MCF 10A (cell line): ENCODE data around the gene PAK1IP1. TPM values are rescaled to one million over a fixed set of nuclear protein-coding genes. Genes with fewer than 3 reads are reported as not detected.

Source experiments
- BruUV-seq: library from RNA; stranded (reverse); fragments of 400-500 nt; replicated peaks from 2 replicates; lab custom pipeline; 2021; lab: Mats Ljungman, UMichigan
- CTCF ChIA-PET: fragments of 300-600 bp; sonication (Branson Sonifier 250); formaldehyde crosslinking; extraction: SDS; loops from one replicate; lab custom pipeline; 2021; ENCODE audit warnings: antibody characterized with exemption, inconsistent platforms; lab: Yijun Ruan, JAX
- POLR2A ChIA-PET: fragments of 300-600, 350-650 bp; sonication (Branson Sonifier 250); formaldehyde crosslinking; extraction: SDS; loops from one replicate; lab custom pipeline; 2020; ENCODE audit warnings: antibody characterized with exemption, inconsistent platforms; lab: Yijun Ruan, JAX
- DNase-seq: peaks from one replicate; pipeline ENCODE4 v3.0.0-alpha.2; 2018; ENCODE audit not compliant: unreplicated experiment
- H3K27ac Mint-ChIP-seq: one replicate; pipeline ENCODE4 v1.8.0; 2022; ENCODE audit warnings: mild to moderate bottlenecking, low read depth, mixed read lengths; ENCODE audit not compliant: unreplicated experiment
- H3K27me3 Mint-ChIP-seq: one replicate; pipeline ENCODE4 v1.8.0; 2022; ENCODE audit warnings: mixed read lengths; ENCODE audit not compliant: insufficient read depth, unreplicated experiment
- H3K36me3 Mint-ChIP-seq: one replicate; pipeline ENCODE4 v1.8.0; 2022; ENCODE audit warnings: mild to moderate bottlenecking, moderate library complexity, mixed read lengths; ENCODE audit not compliant: insufficient read depth, unreplicated experiment
- H3K4me1 Mint-ChIP-seq: one replicate; pipeline ENCODE4 v1.8.0; 2022; ENCODE audit warnings: mixed read lengths; ENCODE audit not compliant: insufficient read depth, unreplicated experiment
- H3K4me3 Mint-ChIP-seq: one replicate; pipeline ENCODE4 v1.8.0; 2022; ENCODE audit warnings: mild to moderate bottlenecking, moderate library complexity, mixed read lengths; ENCODE audit not compliant: unreplicated experiment
- H3K9me3 Mint-ChIP-seq: one replicate; pipeline ENCODE4 v1.8.0; 2022; ENCODE audit warnings: mixed read lengths; ENCODE audit not compliant: unreplicated experiment
- intact Hi-C: fragments of 100-400 bp; cut with micrococcal nuclease; formaldehyde crosslinking; loops from 2 replicates; pipeline ENCODE4 v1.14.1; 2022
- total RNA-seq: library from RNA; stranded (reverse); gene quantifications from 2 replicates; pipeline ENCODE4 v1.2.3, GENCODE V29; 2022
- TF ChIP-seq, protein P1 (sequence below): fragments of 200-600 bp; IDR thresholded peaks from one replicate; pipeline ENCODE4 v1.8.0; 2022; ENCODE audit warnings: antibody characterized with exemption, mild to moderate bottlenecking; ENCODE audit not compliant: unreplicated experiment

Gene PAK1IP1
- total RNA-seq, 1 experiment from 2014 or later: 38.1 TPM

DNA sequence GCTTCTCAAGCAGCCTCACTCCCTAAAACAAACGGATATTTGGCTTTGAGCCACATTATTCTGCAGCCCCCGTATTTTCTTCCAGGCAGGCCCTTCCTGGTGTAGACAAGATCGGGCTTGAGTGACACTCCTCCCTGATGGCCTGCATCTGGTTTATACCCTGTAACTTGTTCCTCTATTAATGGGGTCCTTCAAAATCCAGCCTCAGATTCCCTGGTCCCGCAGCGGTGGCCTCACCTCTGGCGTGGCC, 27.7 kb downstream of the PAK1IP1 start:
- ChIA-PET CTCF (interaction anchor here (0.6 to 3.9 kb wide), 7 partner anchors 10 to 1641 kb away, joined by 3 to 17 read pairs (median 3); partner anchors contain the start of gene TMEM14B), POLR2A (interaction anchor here (0.6 to 7.6 kb wide), 16 partner anchors 9 to 317 kb away, joined by 3 to 185 read pairs (median 6); partner anchors contain the start of genes C6orf52, PAK1IP1 and TMEM14B)
- BruUV-seq: no TSS peak
- H3K27me3 Mint-ChIP-seq: no peaks in the 10 kb centered on the region
- H3K27ac Mint-ChIP-seq: peak overlapping the region; percentile 97
- no peak for DNase-seq
- intact Hi-C loops: loop anchor here (1.0 to 5.0 kb wide), 2 partner anchors 28 to 80 kb away; partner anchors contain the start of genes C6orf52 and PAK1IP1
- peak overlapping the region; percentile 96 for H3K4me3 Mint-ChIP-seq
- TF ChIP-seq, protein P1, sequence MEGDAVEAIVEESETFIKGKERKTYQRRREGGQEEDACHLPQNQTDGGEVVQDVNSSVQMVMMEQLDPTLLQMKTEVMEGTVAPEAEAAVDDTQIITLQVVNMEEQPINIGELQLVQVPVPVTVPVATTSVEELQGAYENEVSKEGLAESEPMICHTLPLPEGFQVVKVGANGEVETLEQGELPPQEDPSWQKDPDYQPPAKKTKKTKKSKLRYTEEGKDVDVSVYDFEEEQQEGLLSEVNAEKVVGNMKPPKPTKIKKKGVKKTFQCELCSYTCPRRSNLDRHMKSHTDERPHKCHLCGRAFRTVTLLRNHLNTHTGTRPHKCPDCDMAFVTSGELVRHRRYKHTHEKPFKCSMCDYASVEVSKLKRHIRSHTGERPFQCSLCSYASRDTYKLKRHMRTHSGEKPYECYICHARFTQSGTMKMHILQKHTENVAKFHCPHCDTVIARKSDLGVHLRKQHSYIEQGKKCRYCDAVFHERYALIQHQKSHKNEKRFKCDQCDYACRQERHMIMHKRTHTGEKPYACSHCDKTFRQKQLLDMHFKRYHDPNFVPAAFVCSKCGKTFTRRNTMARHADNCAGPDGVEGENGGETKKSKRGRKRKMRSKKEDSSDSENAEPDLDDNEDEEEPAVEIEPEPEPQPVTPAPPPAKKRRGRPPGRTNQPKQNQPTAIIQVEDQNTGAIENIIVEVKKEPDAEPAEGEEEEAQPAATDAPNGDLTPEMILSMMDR: no peak
- peaks cover 26% of the 10 kb centered on the region for H3K4me1 Mint-ChIP-seq
- H3K36me3 Mint-ChIP-seq: peaks cover 15% of the 10 kb centered on the region
- H3K9me3 Mint-ChIP-seq: no peaks in the 10 kb centered on the region

DNA sequence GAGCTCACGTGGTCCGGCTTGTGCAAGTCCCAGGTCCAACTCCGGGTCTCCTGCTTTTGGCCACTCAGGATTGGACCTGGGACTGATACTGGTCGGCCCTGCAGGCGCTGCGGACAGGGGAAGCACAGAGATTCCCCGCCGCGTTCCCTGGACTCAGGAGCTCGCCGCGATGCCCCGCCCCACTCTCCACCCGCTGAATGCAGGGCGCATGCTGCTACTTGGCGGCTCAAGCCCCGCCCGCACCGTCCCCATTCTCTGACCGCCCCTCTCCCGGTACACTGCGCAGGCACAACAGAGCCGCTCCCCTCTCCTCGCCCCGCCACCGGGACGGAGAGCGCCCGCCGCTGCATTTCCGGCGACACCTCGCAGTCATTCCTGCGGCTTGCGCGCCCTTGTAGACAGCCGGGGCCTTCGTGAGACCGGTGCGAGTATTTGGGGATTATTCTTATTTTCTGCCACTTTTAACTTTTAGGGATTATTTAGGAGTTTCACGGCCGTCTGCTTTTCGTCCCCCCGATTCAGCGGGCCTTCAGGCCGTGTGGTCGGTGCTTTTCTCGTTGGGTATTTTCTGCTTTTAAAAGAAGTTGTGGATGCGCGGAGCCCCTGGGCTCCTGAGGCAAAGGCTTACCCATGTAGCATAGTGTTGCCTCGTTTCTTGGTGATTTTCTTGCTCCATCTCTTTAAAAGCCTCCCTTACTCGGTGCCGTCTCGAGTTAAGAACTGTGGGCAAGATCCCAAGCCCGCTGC, 28.2 kb downstream of the PAK1IP1 start, which contains the start of gene TMEM14C:
Gene TMEM14C (plus strand): TSS at position 251 of the 747 bp plus-strand sequence. CDS start 1,544 bp downstream, outside the sequence.
- peaks cover 15% of the 10 kb centered on the region for H3K36me3 Mint-ChIP-seq
- no peaks in the 10 kb centered on the region for H3K27me3 Mint-ChIP-seq
- peaks cover 27% of the 10 kb centered on the region for H3K4me1 Mint-ChIP-seq
- DNase-seq: peak; percentile 98
- peak within 1 kb of the TSS; percentile 96 for H3K4me3 Mint-ChIP-seq
- CTCF ChIA-PET: interaction anchor here (0.6 to 3.9 kb wide), 11 partner anchors 10 to 1641 kb away, joined by 3 to 17 read pairs (median 3); partner anchors contain the start of genes C6orf52, PAK1IP1 and TMEM14B
- no peaks in the 10 kb centered on the region for H3K9me3 Mint-ChIP-seq
- POLR2A ChIA-PET: interaction anchor here (0.5 to 7.6 kb wide), 16 partner anchors 8 to 317 kb away, joined by 3 to 185 read pairs (median 6); partner anchors contain the start of genes C6orf52, PAK1IP1 and TMEM14B
- TF ChIP-seq, protein P1: no peak
- intact Hi-C loops: loop anchor here (1.0 to 5.0 kb wide), 4 partner anchors 24 to 79 kb away; partner anchors contain the start of genes C6orf52, PAK1IP1 and TMEM14B
- BruUV-seq: TSS peak; percentile 65
- H3K27ac Mint-ChIP-seq: peak within 1 kb of the TSS; percentile 97

DNA sequence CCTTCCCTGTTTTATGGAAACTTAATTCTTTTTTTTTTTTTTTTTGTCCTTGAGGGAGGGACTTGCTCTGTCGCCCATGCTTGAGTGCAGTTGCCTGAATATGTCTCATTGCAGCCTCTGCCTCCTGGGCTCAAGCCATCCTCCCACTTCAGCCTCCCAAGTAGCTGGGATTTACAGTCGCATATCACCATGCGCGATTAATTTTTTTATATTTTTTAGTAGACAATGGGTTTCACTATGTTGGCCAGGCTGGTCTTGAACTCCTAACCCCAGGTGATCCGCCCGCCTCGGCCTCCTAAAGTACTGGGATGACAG, 28.8 kb downstream of the PAK1IP1 start:
- no peak for DNase-seq
- H3K27ac Mint-ChIP-seq: peak overlapping the region; percentile 97
- ChIA-PET CTCF (interaction anchor here (0.9 to 3.9 kb wide), 7 partner anchors 9 to 213 kb away, joined by 3 to 16 read pairs (median 4); partner anchors contain the start of genes C6orf52 and PAK1IP1), POLR2A (interaction anchor here (0.7 to 7.6 kb wide), 7 partner anchors 11 to 618 kb away, joined by 3 to 185 read pairs (median 13); partner anchors contain the start of genes C6orf52, PAK1IP1 and TMEM14B)
- no peaks in the 10 kb centered on the region for H3K9me3 Mint-ChIP-seq
- peak overlapping the region; percentile 96 for H3K4me3 Mint-ChIP-seq
- peaks cover 30% of the 10 kb centered on the region for H3K4me1 Mint-ChIP-seq
- H3K36me3 Mint-ChIP-seq: peaks cover 17% of the 10 kb centered on the region
- H3K27me3 Mint-ChIP-seq: no peaks in the 10 kb centered on the region
- intact Hi-C loops: loop anchor here (1.0 to 5.0 kb wide), 3 partner anchors 24 to 79 kb away; partner anchors contain the start of gene TMEM14B
- TF ChIP-seq, protein P1: no peak
- BruUV-seq: no TSS peak

DNA sequence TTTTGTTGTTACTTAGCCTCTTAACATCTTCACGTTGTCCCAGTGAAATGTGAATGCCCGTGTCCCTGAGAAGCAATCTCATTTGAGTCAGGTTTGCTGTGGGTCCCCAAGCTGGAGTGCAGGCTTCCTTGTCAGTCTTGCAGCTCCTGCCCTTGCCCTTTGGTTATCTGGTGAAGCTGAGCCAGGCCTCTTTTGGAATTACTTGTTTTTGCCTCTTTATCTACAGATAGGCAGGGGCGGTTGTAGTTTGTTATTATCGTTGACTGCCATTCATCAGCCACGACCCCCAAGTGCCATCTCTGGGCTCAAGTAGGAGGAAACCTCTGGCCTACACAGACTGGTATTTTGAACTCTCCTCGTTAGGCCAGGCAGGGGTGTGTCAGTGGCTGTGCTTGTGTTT, 30.3 kb downstream of the PAK1IP1 start:
- TF ChIP-seq, protein P1: no peak
- BruUV-seq: no TSS peak
- Mint-ChIP-seq H3K4me3 (peak overlapping the region; percentile 96), H3K27ac (peak overlapping the region; percentile 89), H3K27me3 (no peaks in the 10 kb centered on the region), H3K9me3 (no peaks in the 10 kb centered on the region), H3K4me1 (peaks cover 30% of the 10 kb centered on the region), H3K36me3 (peaks cover 32% of the 10 kb centered on the region)
- ChIA-PET CTCF (interaction anchor here (0.9 to 1.5 kb wide), 2 partner anchors 246 to 313 kb away, joined by 3 to 4 read pairs; no protein-coding TSS in a partner anchor), POLR2A (interaction anchor here (1.4 to 7.6 kb wide), 4 partner anchors 10 to 35 kb away, joined by 8 to 185 read pairs (median 46); partner anchors contain the start of genes C6orf52, PAK1IP1 and TMEM14B)
- intact Hi-C loops: no loop called here
- no peak for DNase-seq
